Measurements from ENCODE around the gene UGT8.
"Not testable (repeated sequence)": the region's sequence is repeated elsewhere in the genome, so short reads cannot be mapped to it uniquely, and the experiment has no call there.

UGT8 gene

GRCh38 chr4:114607056-114607455, 8.4 kb downstream of the UGT8 start:
- DNase-seq: no peak

GRCh38 chr4:114613560-114613959, 15.0 kb downstream of the UGT8 start:
- no peak for DNase-seq

GRCh38 chr4:114615435-114615834, 16.8 kb downstream of the UGT8 start:
- DNase-seq: no peak

- not testable (repeated sequence) for DNase-seq
These were observed 17.4 kb downstream of the UGT8 start for GRCh38 chr4:114616036-114616435.

- DNase-seq: no peak
These were observed 27.6 kb downstream of the UGT8 start for GRCh38 chr4:114626196-114626595.

- no peak for DNase-seq
These were observed 37.8 kb downstream of the UGT8 start for GRCh38 chr4:114636192-114636935.

GRCh38 chr4:114642173-114642780, 43.7 kb downstream of the UGT8 start:
- no peak for DNase-seq

- DNase-seq: no peak
These were observed 51.3 kb downstream of the UGT8 start for GRCh38 chr4:114649908-114650307.

- DNase-seq: no peak
These were observed 55.1 kb downstream of the UGT8 start for GRCh38 chr4:114653675-114654074.

- DNase-seq: no peak
These were observed 56.0 kb downstream of the UGT8 start for GRCh38 chr4:114654592-114654991.

GRCh38 chr4:114658179-114658578, 59.6 kb downstream of the UGT8 start:
- no peak for DNase-seq

GRCh38 chr4:114658776-114659175, 60.2 kb downstream of the UGT8 start:
- DNase-seq: no peak

GRCh38 chr4:114659386-114660008, 60.9 kb downstream of the UGT8 start:
- peak in 3 of 5 donors; percentile 2 to 18 (median 3) for DNase-seq

- DNase-seq: no peak
These were observed 64.5 kb downstream of the UGT8 start for GRCh38 chr4:114663083-114663482.

- no peak for DNase-seq
These were observed 70.0 kb downstream of the UGT8 start for GRCh38 chr4:114668577-114668976.

GRCh38 chr4:114670733-114671132, 72.1 kb downstream of the UGT8 start:
- not testable (repeated sequence) for DNase-seq

- no peak for DNase-seq
These were observed 74.7 kb downstream of the UGT8 start for GRCh38 chr4:114673306-114673705.

GRCh38 chr4:114674080-114674479, 75.5 kb downstream of the UGT8 start:
- DNase-seq: no peak

GRCh38 chr4:114677346-114677979, 78.9 kb downstream of the UGT8 start:
- no peak for DNase-seq

GRCh38 chr4:114684462-114684861, 85.9 kb downstream of the UGT8 start:
- DNase-seq: no peak

- no peak for DNase-seq
These were observed 89.5 kb downstream of the UGT8 start for GRCh38 chr4:114688059-114688458.

- DNase-seq: no peak
These were observed 92.0 kb downstream of the UGT8 start for GRCh38 chr4:114690571-114690970.

GRCh38 chr4:114691865-114692264, 93.3 kb downstream of the UGT8 start:
- no peak for DNase-seq

GRCh38 chr4:114692958-114693357, 94.4 kb downstream of the UGT8 start:
- no peak for DNase-seq
